ENCODE results near the gene TYW1.

- no peak for TF ChIP-seq CTCF (IDR thresholded peaks at IDR 0.05)
- no peak for TF ChIP-seq POLR2AphosphoS5 (IDR thresholded peaks at IDR 0.05; ENCODE audit: low read depth, low read length)
- TF ChIP-seq SIN3A (IDR thresholded peaks at IDR 0.05; ENCODE audit: borderline replicate concordance, insufficient read depth, low read depth, low read length) = no peak
- TF ChIP-seq TCF7L2 (IDR thresholded peaks at IDR 0.05; ENCODE audit: low read depth, low read length) = no peak
- no peak for TF ChIP-seq REST (IDR thresholded peaks at IDR 0.05; ENCODE audit: insufficient read depth in 1 of 2, low read depth in 2 of 2, low read length in 1 of 2)
Observed at GRCh38 chr7:66952343-66953043, 44.1 kb upstream of the TYW1 start.

Measured in Panc1 (cell line).